ENCODE measurements around the gene NPAS3.

GRCh38 chr14:33602396-33602795 lies 663.7 kb downstream of the NPAS3 start:
- TF ChIP-seq CTCF (IDR thresholded peaks at IDR 0.05) (no peak), EZH2 (IDR thresholded peaks at IDR 0.05) (no peak)
